Stimulated activated CD4-positive, alpha-beta T cell treated with anti-CD3 and anti-CD28 coated beads, Interleukin-1b, Interleukin-23, amount 100 ng/mL, for 1 hour (primary cell): Measurements from ENCODE around the gene DLX2.
"Not testable (repeated sequence)": the region's sequence is repeated elsewhere in the genome, so short reads cannot be mapped to it uniquely, and the experiment has no call there.

ENCODE experiments used
- DNase-seq, 2 donors: peaks; one replicate each; pipeline ENCODE4 v3.0.0-alpha.2; 2020; ENCODE audit warnings: low read depth in 2 of 2

DLX2 gene

DNA sequence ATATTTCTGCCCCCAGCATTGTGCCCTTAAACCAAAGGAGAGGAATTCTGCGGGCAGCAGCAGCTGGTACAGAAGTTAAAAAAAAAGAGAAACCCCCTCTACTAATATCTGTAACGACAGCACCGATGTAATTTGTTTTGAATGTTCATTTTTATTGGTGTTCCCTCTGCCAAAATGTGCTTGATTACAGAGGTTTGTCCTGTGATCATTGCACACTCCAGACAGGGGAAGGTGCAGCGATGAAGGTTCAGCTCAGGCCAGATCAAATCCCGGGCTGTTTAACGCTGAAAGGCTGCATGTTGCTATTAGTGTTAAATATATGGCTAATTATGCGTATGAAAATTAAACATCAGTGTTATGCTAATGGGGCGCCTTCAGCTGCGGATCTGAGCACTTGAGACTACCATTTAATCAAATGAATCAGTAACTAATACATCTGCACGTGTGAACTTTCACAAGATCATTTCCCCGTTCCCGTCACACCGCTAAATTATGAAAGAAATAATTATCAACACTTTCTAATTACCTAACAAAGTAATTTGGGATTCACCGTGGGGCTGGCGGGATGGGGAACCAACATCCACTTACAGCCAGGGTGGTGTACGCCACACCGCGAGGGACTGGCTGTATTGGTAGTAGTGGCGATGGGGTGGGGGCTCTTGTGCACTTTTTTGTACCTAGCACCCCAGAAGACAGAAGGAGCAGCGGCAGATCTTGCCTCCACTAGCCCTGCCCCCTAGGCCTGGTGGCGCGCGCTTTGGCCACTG is 18.9 kb downstream of the DLX2 start:
- no peak for DNase-seq

- DNase-seq = no peak
These were observed 19.6 kb downstream of the DLX2 start for GRCh38 chr2:172082944-172083627.

GRCh38 chr2:172082105-172082943 is 20.4 kb downstream of the DLX2 start:
- DNase-seq = no peak

GRCh38 chr2:172081221-172082022 is 21.3 kb downstream of the DLX2 start:
- DNase-seq = no peak

- no peak for DNase-seq
These were observed 22.0 kb downstream of the DLX2 start for GRCh38 chr2:172080641-172081220.

DNA sequence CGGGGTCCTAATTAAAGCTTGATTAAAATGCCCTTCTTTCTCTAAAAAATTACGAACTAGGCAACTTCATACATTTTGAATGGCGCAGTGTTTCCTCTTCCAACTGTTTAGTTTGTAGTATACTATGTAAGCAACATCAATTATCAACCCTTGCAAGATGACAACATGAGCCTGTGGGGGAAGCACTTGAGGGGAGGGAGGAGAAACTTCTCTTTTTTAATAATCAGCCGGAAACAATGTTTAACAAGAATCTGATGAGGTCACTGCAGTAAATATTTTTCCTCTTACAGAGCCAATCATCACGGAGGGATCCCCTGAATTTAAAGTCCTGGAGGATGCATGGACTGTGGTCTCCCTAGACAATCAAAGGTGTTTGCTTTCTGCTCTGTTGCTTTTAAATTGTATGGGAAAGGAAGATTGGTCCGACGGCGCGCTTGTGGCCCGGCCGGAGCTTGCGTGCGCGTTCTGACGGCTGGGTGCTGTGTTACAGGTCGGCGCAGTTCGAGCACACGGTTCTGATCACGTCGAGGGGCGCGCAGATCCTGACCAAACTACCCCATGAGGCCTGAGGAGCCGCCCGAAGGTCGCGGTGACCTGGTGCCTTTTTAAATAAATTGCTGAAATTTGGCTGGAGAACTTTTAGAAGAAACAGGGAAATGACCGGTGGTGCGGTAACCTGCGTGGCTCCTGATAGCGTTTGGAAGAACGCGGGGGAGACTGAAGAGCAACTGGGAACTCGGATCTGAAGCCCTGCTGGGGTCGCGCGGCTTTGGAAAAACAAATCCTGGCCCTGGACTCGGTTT is 22.7 kb downstream of the DLX2 start:
- no peak for DNase-seq

DNA sequence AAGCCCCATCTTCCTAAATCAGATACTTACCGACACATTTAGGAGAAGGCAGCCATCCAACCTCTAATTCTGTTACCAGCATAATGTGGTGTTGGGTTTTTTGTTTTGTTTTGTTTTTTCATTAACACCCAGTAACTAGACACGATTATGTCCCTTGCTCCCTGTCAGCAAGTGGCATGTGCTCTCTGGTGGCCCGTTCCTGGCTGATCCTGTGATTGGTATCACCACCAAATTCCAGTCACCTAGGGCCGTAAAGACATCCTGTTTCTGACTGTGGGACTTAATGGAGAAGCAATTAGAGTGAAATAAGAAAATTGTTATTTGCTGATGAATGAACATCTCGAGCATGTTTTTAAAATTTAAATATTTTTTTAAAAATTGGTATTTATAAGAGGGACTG is 23.3 kb downstream of the DLX2 start:
- DNase-seq = no peak

- no peak for DNase-seq
These were observed 28.4 kb downstream of the DLX2 start for GRCh38 chr2:172074254-172074653.

- DNase-seq = no peak
These were observed 29.2 kb downstream of the DLX2 start for GRCh38 chr2:172073518-172073917.

DNA sequence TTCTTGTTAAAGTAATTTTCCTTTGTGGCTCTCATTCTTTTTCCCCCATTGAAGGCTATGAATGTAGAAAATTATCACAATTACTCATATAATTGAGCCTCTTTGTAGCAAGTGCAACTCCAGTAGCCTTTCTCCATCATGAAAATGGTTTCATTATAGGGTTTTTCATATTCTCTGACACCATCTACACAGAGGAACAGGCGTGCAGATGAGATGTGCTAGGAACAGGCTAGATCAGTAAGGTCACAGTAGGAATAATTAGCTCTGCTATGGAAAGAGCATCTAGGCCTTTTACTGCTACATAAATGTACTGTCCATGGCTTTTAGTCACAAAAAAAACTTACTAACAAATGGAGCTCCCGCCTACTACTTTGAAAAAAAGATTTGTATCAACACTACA is 30.0 kb downstream of the DLX2 start:
- DNase-seq = no peak

DNA sequence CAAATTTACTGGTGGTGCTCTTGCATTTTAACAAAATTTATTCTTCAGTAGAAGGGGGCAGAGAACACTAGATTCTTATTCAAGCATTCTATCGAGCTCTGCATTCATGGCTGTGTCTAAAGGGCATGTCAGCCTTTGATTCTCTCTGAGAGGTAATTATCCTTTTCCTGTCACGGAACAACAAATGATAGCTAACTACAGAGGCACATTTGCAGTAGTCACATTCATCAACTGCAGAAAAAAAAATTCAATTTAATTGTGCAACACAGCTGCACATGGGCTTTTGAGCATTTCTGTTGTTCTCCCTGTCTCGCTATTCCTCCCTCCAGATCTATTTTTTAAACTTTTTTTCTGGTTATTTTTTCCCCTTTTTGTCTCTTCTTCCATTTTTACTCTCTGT is 30.4 kb downstream of the DLX2 start:
- no peak for DNase-seq

GRCh38 chr2:172070936-172071335 is 31.8 kb downstream of the DLX2 start:
- no peak for DNase-seq

- not testable (repeated sequence) for DNase-seq
These were observed 34.8 kb downstream of the DLX2 start for GRCh38 chr2:172067905-172068304.

DNA sequence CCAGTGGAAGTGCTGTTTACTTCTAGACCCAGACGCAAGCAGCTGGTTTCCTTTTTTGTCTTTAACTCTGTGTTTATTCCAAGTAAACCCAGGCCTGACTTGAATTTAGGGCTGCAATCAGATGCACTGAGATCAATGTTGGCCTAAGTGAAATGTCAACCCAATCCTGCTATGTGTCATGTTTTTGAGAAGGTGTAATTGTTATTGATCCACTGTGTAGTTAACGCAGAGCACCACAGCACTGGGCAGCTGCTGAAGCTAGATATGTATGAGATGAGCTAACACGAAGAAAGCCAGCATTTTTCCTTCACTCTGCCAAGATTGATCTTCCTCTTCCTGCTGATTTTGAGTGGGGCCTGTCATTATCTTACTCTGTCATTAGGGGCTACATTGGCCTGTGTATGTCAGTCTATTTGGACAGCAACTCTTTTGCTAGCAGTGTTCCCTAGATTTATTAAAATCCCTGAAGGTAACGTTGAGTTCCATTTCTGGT is 36.3 kb downstream of the DLX2 start:
- no peak for DNase-seq

- DNase-seq = no peak
These were observed 37.6 kb downstream of the DLX2 start for GRCh38 chr2:172065111-172065510.

- no peak for DNase-seq
These were observed 39.3 kb downstream of the DLX2 start for GRCh38 chr2:172063446-172063845.

GRCh38 chr2:172062402-172063004 is 40.2 kb downstream of the DLX2 start:
- DNase-seq = no peak

DNA sequence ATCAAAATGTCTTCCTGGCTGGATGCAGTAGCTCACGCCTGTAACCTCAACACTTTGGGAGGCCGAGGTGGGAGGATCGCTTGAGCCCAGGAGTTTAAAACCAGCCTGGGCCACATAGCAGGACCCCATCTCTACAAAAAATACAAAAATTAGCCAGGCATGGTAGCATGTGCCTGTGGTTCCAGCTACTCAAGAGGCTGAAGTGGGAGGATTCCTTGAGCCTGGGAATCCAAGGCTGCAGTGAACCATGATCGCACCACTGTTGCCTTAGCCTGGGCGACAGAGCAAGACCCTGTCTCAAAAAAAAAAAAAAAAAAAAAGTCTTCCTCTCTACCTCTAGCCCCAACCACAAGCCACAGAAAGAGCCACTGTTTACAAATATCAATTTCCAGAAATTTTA is 42.6 kb downstream of the DLX2 start:
- DNase-seq = not testable (repeated sequence)

DNA sequence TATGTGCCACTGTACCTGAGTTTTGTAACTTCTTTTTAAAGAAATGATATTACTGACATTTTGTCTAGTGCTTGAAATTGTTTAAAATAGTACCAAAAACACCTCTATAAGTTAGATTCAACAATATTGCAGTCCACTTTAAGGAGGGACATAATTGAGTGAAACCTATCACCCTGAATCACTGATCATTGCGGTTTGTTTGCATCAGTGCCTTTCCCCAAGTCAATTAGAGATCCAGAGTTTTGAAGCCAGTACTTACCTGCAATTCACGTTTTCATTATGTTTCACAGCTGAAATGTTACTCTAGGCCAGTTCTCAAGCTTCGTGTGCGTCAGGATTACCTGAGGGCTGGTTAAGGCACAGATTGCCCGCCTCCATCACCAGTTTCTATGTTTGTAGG is 44.0 kb downstream of the DLX2 start:
- DNase-seq = no peak

GRCh38 chr2:172056293-172056692 is 46.4 kb downstream of the DLX2 start:
- DNase-seq = no peak
